GM23248 (cell line): Measurements from ENCODE around the gene COPG2.
"Not testable (repeated sequence)": the region's sequence is repeated elsewhere in the genome, so short reads cannot be mapped to it uniquely, and the experiment has no call there.

ENCODE experiments used
- EZH2 ChIP-seq: fragments of 200-600 bp; sonication (generic); IDR thresholded peaks from 2 replicates; pipeline ENCODE4 v1.6.1; 2018; ENCODE audit warnings: antibody characterized with exemption, mild to moderate bottlenecking; ENCODE audit not compliant: insufficient read depth, poor library complexity, severe bottlenecking
- EZH2phosphoT487 ChIP-seq: fragments of 200-600 bp; sonication (generic); IDR thresholded peaks from 2 replicates; pipeline ENCODE4 v1.6.1; 2018; ENCODE audit warnings: antibody characterized with exemption, moderate library complexity, mild to moderate bottlenecking, low read depth; ENCODE audit not compliant: insufficient read depth

DNA sequence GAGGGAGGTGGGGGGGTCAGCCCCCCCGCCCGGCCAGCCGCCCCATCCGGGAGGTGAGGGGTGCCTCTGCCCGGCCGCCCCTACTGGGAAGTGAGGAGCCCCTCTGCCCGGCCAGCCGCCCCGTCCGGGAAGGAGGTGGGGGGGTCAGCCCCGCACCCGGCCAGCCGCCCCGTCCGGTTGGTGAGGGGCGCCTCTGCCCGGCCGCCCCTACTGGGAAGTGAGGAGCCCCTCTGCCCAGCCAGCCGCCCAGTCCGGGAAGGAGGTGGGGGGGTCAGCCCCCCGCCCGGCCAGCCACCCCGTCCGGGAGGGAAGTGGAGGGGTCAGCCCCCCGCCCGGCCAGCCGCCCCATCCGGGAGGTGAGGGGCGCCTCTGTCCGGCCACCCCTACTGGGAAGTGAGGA lies 77.1 kb downstream of the COPG2 start:
- not testable (repeated sequence) for TF ChIP-seq EZH2, EZH2phosphoT487
